Measurements from ENCODE around the gene CNTNAP3B. TPM values are rescaled to one million over a fixed set of nuclear protein-coding genes. Genes with fewer than 3 reads are reported as not detected.
A peak's percentile ranks its signal among the peaks of the same experiment; 100 is the strongest.
"Not testable (repeated sequence)": the region's sequence is repeated elsewhere in the genome, so short reads cannot be mapped to it uniquely, and the experiment has no call there.

The CNTNAP3B gene
- total RNA-seq, 1 experiment from 2014 or later: 1.3 TPM

- DNase-seq (ENCODE audit: low spot score): not testable (repeated sequence)
These were observed 151.1 kb downstream of the CNTNAP3B start for GRCh38 chr9:41977965-41978600.

- not testable (repeated sequence) for DNase-seq (ENCODE audit: low spot score)
These were observed 154.3 kb downstream of the CNTNAP3B start for GRCh38 chr9:41974906-41975305.

- DNase-seq (ENCODE audit: low spot score): not testable (repeated sequence)
These were observed 176.2 kb downstream of the CNTNAP3B start for GRCh38 chr9:41953007-41953406.

GRCh38 chr9:41941738-41942137 is 187.5 kb downstream of the CNTNAP3B start:
- peak; percentile 1 for DNase-seq (ENCODE audit: low spot score)

- not testable (repeated sequence) for DNase-seq (ENCODE audit: low spot score)
These were observed 191.1 kb downstream of the CNTNAP3B start for GRCh38 chr9:41938143-41938542.

- not testable (repeated sequence) for DNase-seq (ENCODE audit: low spot score)
These were observed 193.5 kb downstream of the CNTNAP3B start for GRCh38 chr9:41935727-41936126.

GRCh38 chr9:41929172-41929571 is 200.1 kb downstream of the CNTNAP3B start:
- DNase-seq (ENCODE audit: low spot score): not testable (repeated sequence)

- DNase-seq (ENCODE audit: low spot score): not testable (repeated sequence)
These were observed 211.9 kb downstream of the CNTNAP3B start for GRCh38 chr9:41917374-41917773.

GRCh38 chr9:41905488-41905887 is 223.7 kb downstream of the CNTNAP3B start:
- DNase-seq (ENCODE audit: low spot score): not testable (repeated sequence)

GRCh38 chr9:41902762-41903161 is 226.5 kb downstream of the CNTNAP3B start:
- DNase-seq (ENCODE audit: low spot score): not testable (repeated sequence)

GRCh38 chr9:41898720-41899343 is 230.4 kb downstream of the CNTNAP3B start:
- not testable (repeated sequence) for DNase-seq (ENCODE audit: low spot score)

- DNase-seq (ENCODE audit: low spot score): not testable (repeated sequence)
These were observed 254.7 kb downstream of the CNTNAP3B start for GRCh38 chr9:41874557-41874956.

GRCh38 chr9:41855422-41855821 is 273.8 kb downstream of the CNTNAP3B start:
- not testable (repeated sequence) for DNase-seq (ENCODE audit: low spot score)

GRCh38 chr9:41851848-41852740 is 277.1 kb downstream of the CNTNAP3B start:
- DNase-seq (ENCODE audit: low spot score): not testable (repeated sequence)

- DNase-seq (ENCODE audit: low spot score): not testable (repeated sequence)
These were observed 281.4 kb downstream of the CNTNAP3B start for GRCh38 chr9:41847829-41848228.

Small RNA genes lying within 50 kb of the gene (small RNA-seq; reads per million reads assigned to genes)
- not detected for gene RN7SL343P

Other genes starting within 250 kb of the CNTNAP3B start
- not detected in 2 replicates for gene SPATA31A6, start 54.2 kb upstream of the CNTNAP3B start, total RNA-seq (2014; rRNA removed; shearing (Covaris generic))

Measured in HT-29 (cell line).